Stimulated activated CD4-positive, alpha-beta T cell treated with anti-CD3 and anti-CD28 coated beads, Interleukin-12 subunit alpha, Interleukin-12 subunit beta, amount 100 ng/mL, for 24 hours (primary cell): Measurements from ENCODE around the gene RPRD1B.

ENCODE experiments used
- DNase-seq, 2 experiments: peaks; one replicate each; pipeline ENCODE4 v3.0.0-alpha.2; 2020; ENCODE audit warnings: low read depth in 2 of 2

RPRD1B gene

GRCh38 chr20:38033330-38034107 is at the start of gene RPRD1B, which contains the start of gene TTI1:
RPRD1B (plus strand) TSS chr20:38033746; CDS start chr20:38033948, 202 bp downstream.
TTI1 (minus strand) TSS chr20:38033456; CDS start chr20:38013816, 19,640 bp downstream.
- peak; percentile 85 for DNase-seq

DNA sequence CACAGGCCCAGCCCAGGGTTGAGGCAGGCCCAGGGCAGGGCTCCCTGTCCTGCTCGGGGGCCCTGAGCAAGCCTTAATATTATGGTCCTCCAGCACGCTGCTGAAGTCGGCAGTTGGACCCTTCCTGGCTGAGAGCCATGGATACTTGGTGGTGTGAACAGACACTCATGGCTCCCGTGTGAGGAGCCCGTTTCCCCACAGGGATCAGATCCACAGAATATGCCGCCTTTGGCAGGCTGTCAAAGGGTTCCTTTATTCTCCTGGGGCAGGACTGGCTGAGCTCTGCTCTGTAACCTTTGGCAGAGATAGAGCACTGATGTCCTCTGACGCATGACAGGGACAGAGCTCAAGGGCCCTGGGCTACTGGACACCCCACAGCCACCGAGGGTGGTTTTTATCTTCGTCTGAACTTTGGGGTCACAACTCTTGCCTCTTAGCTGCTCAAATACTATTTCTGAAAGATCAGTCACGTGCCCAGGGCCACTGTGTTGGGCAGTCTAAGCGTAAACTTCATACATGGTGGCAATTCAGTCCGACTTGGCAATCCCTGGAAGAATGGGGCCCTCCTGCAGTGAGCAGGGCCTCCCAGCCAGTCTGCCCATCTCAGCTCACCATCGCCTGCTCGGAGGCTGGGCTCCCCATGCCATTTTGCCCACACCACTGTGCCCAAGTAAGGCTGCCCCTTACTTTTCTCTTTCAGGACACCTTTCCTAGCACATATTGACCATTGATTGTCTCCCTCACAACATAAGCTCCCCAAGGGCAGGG is 49.3 kb upstream of the RPRD1B start:
- no peak for DNase-seq

- no peak for DNase-seq
These were observed 47.3 kb upstream of the RPRD1B start for GRCh38 chr20:37986044-37986858.

GRCh38 chr20:37986873-37987601 is 46.5 kb upstream of the RPRD1B start:
- no peak for DNase-seq

GRCh38 chr20:37987602-37988290 is 45.8 kb upstream of the RPRD1B start:
- DNase-seq, result no peak

- no peak for DNase-seq
These were observed 45.1 kb upstream of the RPRD1B start for GRCh38 chr20:37988306-37988954.

GRCh38 chr20:37989601-37990295 is 43.8 kb upstream of the RPRD1B start:
- DNase-seq, result no peak

GRCh38 chr20:37990571-37991151 is 42.9 kb upstream of the RPRD1B start:
- peak in 1 of 2 experiments; percentile 14 for DNase-seq

- DNase-seq, result no peak
These were observed 42.2 kb upstream of the RPRD1B start for GRCh38 chr20:37991157-37991866.

GRCh38 chr20:37991908-37992307 is 41.6 kb upstream of the RPRD1B start:
- no peak for DNase-seq

GRCh38 chr20:37992802-37993409 is 40.6 kb upstream of the RPRD1B start:
- no peak for DNase-seq

GRCh38 chr20:37994512-37994911 is 39.0 kb upstream of the RPRD1B start:
- DNase-seq, result no peak

GRCh38 chr20:37995856-37996605 is 37.5 kb upstream of the RPRD1B start:
- DNase-seq, result no peak

- DNase-seq, result no peak
These were observed 36.0 kb upstream of the RPRD1B start for GRCh38 chr20:37997516-37997915.

GRCh38 chr20:37999526-38000263 is 33.9 kb upstream of the RPRD1B start:
- DNase-seq, result no peak

DNA sequence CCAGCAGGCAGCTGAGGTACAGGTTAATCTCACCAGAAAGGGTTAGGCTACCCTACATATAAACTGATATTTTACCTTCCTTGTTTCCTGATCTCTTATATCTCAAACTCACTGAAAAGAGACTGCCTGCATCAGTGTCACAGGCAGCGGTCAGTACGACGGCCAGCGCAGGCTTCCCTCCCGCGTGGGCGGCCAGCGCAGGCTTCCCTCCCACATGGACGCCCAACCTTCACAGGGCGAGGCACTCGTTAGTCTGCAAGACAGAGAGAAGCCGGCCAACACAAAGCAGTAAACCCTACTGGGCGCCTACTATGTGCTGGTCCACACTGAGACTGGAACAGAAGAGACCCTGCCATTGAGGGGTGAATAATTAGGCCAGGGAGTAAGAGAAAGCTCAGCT is 33.3 kb upstream of the RPRD1B start:
- no peak for DNase-seq
